ENCODE data around the gene ANKRD52. TPM values are rescaled to one million over a fixed set of nuclear protein-coding genes. Genes with fewer than 3 reads are reported as not detected.

Gene ANKRD52
- total and polyA plus RNA-seq, 9 of the 15 experiments (the other 6 are each of a cell fraction or from before 2014, with no cell fraction given): 0.52 to 46.8 (median 7.9) TPM

DNA sequence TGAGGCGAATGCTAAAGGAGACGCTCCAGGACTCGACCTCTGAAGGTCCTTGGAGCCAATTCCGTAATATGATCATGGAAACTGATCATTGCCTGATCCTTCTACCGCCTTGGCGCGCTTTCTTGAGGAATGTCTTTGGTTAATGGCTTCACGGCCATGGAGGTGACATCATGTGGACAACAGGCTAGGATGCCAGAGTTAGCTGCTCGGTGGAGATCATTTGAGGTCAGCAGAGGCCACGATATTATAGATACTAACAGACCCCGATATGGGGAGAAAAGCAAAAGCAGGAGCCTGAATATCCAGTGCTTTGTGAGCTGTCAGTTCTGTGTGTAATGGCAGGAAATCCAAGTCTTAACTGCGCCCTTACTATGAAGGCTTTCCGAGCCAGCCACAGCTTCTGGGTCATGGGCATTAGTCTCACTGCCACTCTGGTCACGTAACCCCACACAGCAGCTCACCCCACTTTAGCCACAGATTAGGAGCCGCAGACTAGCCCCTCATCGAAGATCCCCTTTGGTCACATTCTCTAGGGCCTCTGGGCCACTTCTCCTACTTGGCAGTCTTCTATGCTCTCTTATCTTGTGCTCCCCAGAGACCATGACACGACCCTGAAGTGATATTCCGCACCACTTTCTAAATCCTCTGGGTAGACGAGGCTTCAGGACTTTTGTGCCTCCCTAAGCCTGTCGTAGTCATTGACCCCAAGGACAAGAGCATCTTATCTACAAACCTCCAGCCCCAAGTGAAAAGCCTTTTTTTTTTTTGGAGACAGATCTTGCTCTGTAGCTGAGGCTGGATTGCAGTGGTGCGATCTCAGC lies 42.7 kb upstream of the ANKRD52 start (continued):
- TF ChIP-seq, protein P1, sequence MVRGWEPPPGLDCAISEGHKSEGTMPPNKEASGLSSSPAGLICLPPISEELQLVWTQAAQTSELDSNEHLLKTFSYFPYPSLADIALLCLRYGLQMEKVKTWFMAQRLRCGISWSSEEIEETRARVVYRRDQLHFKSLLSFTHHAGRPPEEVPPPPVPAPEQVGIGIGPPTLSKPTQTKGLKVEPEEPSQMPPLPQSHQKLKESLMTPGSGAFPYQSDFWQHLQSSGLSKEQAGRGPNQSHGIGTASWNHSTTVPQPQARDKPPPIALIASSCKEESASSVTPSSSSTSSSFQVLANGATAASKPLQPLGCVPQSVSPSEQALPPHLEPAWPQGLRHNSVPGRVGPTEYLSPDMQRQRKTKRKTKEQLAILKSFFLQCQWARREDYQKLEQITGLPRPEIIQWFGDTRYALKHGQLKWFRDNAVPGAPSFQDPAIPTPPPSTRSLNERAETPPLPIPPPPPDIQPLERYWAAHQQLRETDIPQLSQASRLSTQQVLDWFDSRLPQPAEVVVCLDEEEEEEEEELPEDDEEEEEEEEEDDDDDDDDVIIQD (CRISPR knock-in tag; IDR thresholded peaks at IDR 0.05): no peak
- TF ChIP-seq ZFPM2 (CRISPR knock-in tag; IDR thresholded peaks at IDR 0.05) (0 out of 2 replicates have a peak, but pooled peaks have one; percentile 17), KAT8 (IDR thresholded peaks at IDR 0.05; ENCODE audit: low read depth) (no peak), XRCC5 (IDR thresholded peaks at IDR 0.05; ENCODE audit: low read depth, low read length) (no peak), ZBTB1 (CRISPR knock-in tag; IDR thresholded peaks at IDR 0.05; ENCODE audit: borderline replicate concordance, low read depth) (no peak), TBP (optimal IDR thresholded peaks at IDR 0.05; ENCODE audit: low read depth, low read length) (no peak), TARDBP (IDR thresholded peaks at IDR 0.05) (no peak), GTF2F1 (IDR thresholded peaks at IDR 0.05; ENCODE audit: low read depth, low read length) (no peak), MYBL2 (IDR thresholded peaks at IDR 0.05; ENCODE audit: low read depth) (no peak), MYBL2 (CRISPR knock-in tag; IDR thresholded peaks at IDR 0.05; ENCODE audit: borderline replicate concordance) (no peak), MTA3 (IDR thresholded peaks at IDR 0.05; ENCODE audit: borderline replicate concordance) (no peak; the same call in 1 of the 2 replicates)
- TF ChIP-seq, protein P2, sequence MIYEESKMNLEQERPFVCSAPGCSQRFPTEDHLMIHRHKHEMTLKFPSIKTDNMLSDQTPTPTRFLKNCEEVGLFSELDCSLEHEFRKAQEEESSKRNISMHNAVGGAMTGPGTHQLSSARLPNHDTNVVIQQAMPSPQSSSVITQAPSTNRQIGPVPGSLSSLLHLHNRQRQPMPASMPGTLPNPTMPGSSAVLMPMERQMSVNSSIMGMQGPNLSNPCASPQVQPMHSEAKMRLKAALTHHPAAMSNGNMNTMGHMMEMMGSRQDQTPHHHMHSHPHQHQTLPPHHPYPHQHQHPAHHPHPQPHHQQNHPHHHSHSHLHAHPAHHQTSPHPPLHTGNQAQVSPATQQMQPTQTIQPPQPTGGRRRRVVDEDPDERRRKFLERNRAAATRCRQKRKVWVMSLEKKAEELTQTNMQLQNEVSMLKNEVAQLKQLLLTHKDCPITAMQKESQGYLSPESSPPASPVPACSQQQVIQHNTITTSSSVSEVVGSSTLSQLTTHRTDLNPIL (CRISPR knock-in tag; IDR thresholded peaks at IDR 0.05): no peak
- TF ChIP-seq, protein P3, sequence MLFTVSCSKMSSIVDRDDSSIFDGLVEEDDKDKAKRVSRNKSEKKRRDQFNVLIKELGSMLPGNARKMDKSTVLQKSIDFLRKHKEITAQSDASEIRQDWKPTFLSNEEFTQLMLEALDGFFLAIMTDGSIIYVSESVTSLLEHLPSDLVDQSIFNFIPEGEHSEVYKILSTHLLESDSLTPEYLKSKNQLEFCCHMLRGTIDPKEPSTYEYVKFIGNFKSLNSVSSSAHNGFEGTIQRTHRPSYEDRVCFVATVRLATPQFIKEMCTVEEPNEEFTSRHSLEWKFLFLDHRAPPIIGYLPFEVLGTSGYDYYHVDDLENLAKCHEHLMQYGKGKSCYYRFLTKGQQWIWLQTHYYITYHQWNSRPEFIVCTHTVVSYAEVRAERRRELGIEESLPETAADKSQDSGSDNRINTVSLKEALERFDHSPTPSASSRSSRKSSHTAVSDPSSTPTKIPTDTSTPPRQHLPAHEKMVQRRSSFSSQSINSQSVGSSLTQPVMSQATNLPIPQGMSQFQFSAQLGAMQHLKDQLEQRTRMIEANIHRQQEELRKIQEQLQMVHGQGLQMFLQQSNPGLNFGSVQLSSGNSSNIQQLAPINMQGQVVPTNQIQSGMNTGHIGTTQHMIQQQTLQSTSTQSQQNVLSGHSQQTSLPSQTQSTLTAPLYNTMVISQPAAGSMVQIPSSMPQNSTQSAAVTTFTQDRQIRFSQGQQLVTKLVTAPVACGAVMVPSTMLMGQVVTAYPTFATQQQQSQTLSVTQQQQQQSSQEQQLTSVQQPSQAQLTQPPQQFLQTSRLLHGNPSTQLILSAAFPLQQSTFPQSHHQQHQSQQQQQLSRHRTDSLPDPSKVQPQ (CRISPR knock-in tag; IDR thresholded peaks at IDR 0.05; ENCODE audit: borderline replicate concordance): no peak
- TF ChIP-seq, protein P4, sequence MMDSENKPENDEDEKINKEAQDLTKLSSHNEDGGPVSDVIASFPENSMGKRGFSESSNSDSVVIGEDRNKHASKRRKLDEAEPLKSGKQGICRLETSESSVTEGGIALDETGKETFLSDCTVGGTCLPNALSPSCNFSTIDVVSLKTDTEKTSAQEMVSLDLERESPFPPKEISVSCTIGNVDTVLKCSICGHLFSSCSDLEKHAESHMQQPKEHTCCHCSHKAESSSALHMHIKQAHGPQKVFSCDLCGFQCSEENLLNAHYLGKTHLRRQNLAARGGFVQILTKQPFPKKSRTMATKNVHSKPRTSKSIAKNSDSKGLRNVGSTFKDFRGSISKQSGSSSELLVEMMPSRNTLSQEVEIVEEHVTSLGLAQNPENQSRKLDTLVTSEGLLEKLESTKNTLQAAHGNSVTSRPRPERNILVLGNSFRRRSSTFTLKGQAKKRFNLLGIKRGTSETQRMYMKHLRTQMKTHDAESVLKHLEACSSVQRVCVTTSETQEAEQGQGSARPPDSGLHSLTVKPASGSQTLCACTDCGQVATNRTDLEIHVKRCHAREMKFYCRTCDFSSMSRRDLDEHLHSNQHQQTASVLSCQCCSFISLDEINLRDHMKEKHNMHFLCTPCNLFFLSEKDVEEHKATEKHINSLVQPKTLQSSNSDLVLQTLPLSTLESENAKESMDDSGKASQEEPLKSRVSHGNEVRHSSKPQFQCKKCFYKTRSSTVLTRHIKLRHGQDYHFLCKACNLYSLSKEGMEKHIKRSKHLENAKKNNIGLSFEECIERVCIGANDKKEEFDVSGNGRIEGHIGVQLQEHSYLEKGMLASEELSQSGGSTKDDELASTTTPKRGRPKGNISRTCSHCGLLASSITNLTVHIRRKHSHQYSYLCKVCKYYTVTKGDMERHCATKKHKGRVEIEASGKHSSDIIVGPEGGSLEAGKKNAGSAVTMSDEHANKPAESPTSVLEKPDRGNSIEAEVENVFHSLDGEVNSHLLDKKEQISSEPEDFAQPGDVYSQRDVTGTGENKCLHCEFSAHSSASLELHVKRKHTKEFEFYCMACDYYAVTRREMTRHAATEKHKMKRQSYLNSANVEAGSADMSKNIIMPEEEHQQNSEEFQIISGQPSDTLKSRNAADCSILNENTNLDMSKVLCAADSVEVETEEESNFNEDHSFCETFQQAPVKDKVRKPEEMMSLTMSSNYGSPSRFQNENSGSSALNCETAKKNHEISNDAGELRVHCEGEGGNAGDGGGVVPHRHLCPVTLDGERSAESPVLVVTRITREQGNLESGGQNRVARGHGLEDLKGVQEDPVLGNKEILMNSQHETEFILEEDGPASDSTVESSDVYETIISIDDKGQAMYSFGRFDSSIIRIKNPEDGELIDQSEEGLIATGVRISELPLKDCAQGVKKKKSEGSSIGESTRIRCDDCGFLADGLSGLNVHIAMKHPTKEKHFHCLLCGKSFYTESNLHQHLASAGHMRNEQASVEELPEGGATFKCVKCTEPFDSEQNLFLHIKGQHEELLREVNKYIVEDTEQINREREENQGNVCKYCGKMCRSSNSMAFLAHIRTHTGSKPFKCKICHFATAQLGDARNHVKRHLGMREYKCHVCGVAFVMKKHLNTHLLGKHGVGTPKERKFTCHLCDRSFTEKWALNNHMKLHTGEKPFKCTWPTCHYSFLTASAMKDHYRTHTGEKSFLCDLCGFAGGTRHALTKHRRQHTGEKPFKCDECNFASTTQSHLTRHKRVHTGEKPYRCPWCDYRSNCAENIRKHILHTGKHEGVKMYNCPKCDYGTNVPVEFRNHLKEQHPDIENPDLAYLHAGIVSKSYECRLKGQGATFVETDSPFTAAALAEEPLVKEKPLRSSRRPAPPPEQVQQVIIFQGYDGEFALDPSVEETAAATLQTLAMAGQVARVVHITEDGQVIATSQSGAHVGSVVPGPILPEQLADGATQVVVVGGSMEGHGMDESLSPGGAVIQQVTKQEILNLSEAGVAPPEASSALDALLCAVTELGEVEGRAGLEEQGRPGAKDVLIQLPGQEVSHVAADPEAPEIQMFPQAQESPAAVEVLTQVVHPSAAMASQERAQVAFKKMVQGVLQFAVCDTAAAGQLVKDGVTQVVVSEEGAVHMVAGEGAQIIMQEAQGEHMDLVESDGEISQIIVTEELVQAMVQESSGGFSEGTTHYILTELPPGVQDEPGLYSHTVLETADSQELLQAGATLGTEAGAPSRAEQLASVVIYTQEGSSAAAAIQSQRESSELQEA (IDR thresholded peaks at IDR 0.05; ENCODE audit: low read depth): no peak

Measured in K562 (cell line).